GM23338 (cell line): ENCODE results near the gene SLC17A7. TPM values are rescaled to one million over a fixed set of nuclear protein-coding genes. Genes with fewer than 3 reads are reported as not detected.

Source experiments
- CREB1 ChIP-seq: fragments of 250-450 bp; sonication (Bioruptor Pico); IDR thresholded peaks from 2 replicates; pipeline ENCODE4 v1.5.0; 2020; ENCODE audit warnings: low read depth, mild to moderate bottlenecking, moderate library complexity
- CTCF ChIP-seq, 2 experiments: fragments of 200-600 bp in 1 of 2; sonication (generic) in 1 of 2; conservative IDR thresholded peaks; 2 replicates each; pipeline versions ENCODE4 v1.5.1 to v1.6.1; 2016 to 2017; ENCODE audit warnings: antibody characterized with exemption in 2 of 2, low read depth in 2 of 2, mild to moderate bottlenecking in 2 of 2, moderate library complexity in 1 of 2
- NANOG ChIP-seq: IDR thresholded peaks from 2 replicates; pipeline ENCODE4 v1.6.1; 2016; ENCODE audit warnings: antibody characterized with exemption, borderline replicate concordance
- REST ChIP-seq: IDR thresholded peaks from one replicate; pipeline ENCODE4 v1.6.1; 2018; ENCODE audit warnings: antibody characterized with exemption; ENCODE audit not compliant: unreplicated experiment
- STAT1 ChIP-seq: IDR thresholded peaks from one replicate; pipeline ENCODE4 v1.6.1; 2016; ENCODE audit warnings: antibody characterized with exemption; ENCODE audit not compliant: unreplicated experiment
- ZNF331 ChIP-seq: fragments of 250-450 bp; sonication (Bioruptor Pico); IDR thresholded peaks from 2 replicates; pipeline ENCODE4 v1.5.0; 2020; ENCODE audit warnings: low read depth, mild to moderate bottlenecking, moderate library complexity
- ZNF462 ChIP-seq: fragments of 250-450 bp; sonication (Bioruptor Pico); IDR thresholded peaks from 2 replicates; pipeline ENCODE4 v1.5.0; 2020; ENCODE audit warnings: mild to moderate bottlenecking, moderate library complexity
- polyA plus RNA-seq: library from polyadenylated mRNA; unstranded; fragments of >200 nt; fragmentation: Nextera tagmentation; extraction: Ambion mirVana; gene quantifications from 2 replicates; pipeline ENCODE4 v1.2.1, GENCODE V29; 2016
- total RNA-seq: library from RNA; depleted of rRNA; stranded (reverse); fragments of >200 nt; shearing (Covaris generic); gene quantifications from 2 replicates; pipeline ENCODE4 v1.2.3, GENCODE V29; 2014

SLC17A7 gene
- total and polyA plus RNA-seq, 2 experiments from 2014 or later = 0.90 to 1.5 TPM

- TF ChIP-seq ZNF462 (CRISPR knock-in tag) (no peak), CREB1 (CRISPR knock-in tag) (no peak), NANOG (no peak), STAT1 (no peak), CTCF (conservative IDR thresholded peaks at IDR 0.05; ENCODE audit: low read depth in 2 of 2) (no peak), REST (no peak), ZNF331 (CRISPR knock-in tag) (no peak)
These were observed 31.6 kb upstream of the SLC17A7 start (continued) for GRCh38 chr19:49472936-49473335.
